GM12878 (cell line): ENCODE results near the gene UGT2A3. TPM values are rescaled to one million over a fixed set of nuclear protein-coding genes. Genes with fewer than 3 reads are reported as not detected.

Source experiments
- ATAC-seq: fragments of 200-7000 bp; cut with Tn5 transposase; 3 replicates; pipeline ENCODE4 v1.9.1; 2020; ENCODE audit warnings: mild to moderate bottlenecking, moderate library complexity
- Bru-seq: library from RNA; stranded (reverse); fragments of 400-500 nt; gene quantifications from one replicate; lab custom pipeline; 2021; lab: Mats Ljungman, UMichigan
- BruChase-seq, 2 experiments: library from RNA; stranded (reverse); fragments of 400-500 nt; gene quantifications; one replicate each; lab custom pipeline; 2021; lab: Mats Ljungman, UMichigan
- BruUV-seq: library from RNA; stranded (reverse); fragments of 400-500 nt; replicated peaks from 2 replicates; lab custom pipeline; 2021; lab: Mats Ljungman, UMichigan
- CTCF ChIA-PET: fragments of 300-600 bp; sonication (Branson Sonifier 250); formaldehyde crosslinking; extraction: SDS; loops from one replicate; lab custom pipeline; 2021; ENCODE audit warnings: inconsistent platforms; lab: Yijun Ruan, JAX
- POLR2A ChIA-PET: fragments of 350-600 bp; formaldehyde crosslinking; extraction: SDS; loops from one replicate; lab custom pipeline; 2021; ENCODE audit warnings: inconsistent platforms; lab: Charles Lee
- RAD21 ChIA-PET: fragments of 300-600 bp; sonication (Branson Sonifier 250); formaldehyde crosslinking; loops from one replicate; lab custom pipeline; 2023; ENCODE audit warnings: antibody characterized with exemption; ENCODE audit not compliant: unreplicated experiment; lab: Charles Lee
- SMC1A ChIA-PET: fragments of 300-600 bp; sonication (Branson Sonifier 250); formaldehyde crosslinking; loops from one replicate; lab custom pipeline; 2023; ENCODE audit not compliant: unreplicated experiment, uncharacterized antibody; lab: Charles Lee
- DNase-seq: peaks from one replicate; pipeline ENCODE4 v3.0.0-alpha.2; 2011; ENCODE audit warnings: low read depth, low spot score
- FAIRE-seq: peaks from 3 replicates; lab custom pipeline; 2011; peaks lifted over from hg19 to GRCh38; lab: Jason Lieb, UNC
- H2AFZ ChIP-seq: 2 replicates; pipeline ENCODE4 v1.6.0; 2011; ENCODE audit warnings: low read depth, low read length, control low read depth; ENCODE audit not compliant: control insufficient read depth
- H3K27ac ChIP-seq: 2 replicates; pipeline ENCODE4 v1.5.1; 2011; ENCODE audit warnings: control low read depth; ENCODE audit not compliant: control insufficient read depth, insufficient read depth
- H3K27me3 ChIP-seq, 2 experiments: replicated peaks in 1 of 2; 2 replicates each; pipeline versions ENCODE4 v1.6.0 to v1.6.1; 2011; ENCODE audit warnings: low read length in 1 of 2; ENCODE audit not compliant: control insufficient read depth in 2 of 2, insufficient read depth in 2 of 2
- H3K36me3 ChIP-seq, 2 experiments: 2 replicates each; pipeline ENCODE4 v1.5.1; 2011; ENCODE audit warnings: low read length in 1 of 2; ENCODE audit not compliant: control insufficient read depth in 2 of 2, insufficient read depth in 2 of 2
- H3K4me1 ChIP-seq: 2 replicates; pipeline ENCODE4 v1.6.1; 2011; ENCODE audit warnings: mild to moderate bottlenecking, low read length, moderate library complexity, mixed read lengths; ENCODE audit not compliant: control insufficient read depth, insufficient read depth
- H3K4me2 ChIP-seq: 2 replicates; pipeline ENCODE4 v1.6.0; 2011; ENCODE audit warnings: control low read depth; ENCODE audit not compliant: control insufficient read depth, insufficient read depth
- H3K4me3 ChIP-seq: fragments of 200-600 bp; sonication (generic); 2 replicates; pipeline ENCODE4 v1.5.1; 2016
- H3K79me2 ChIP-seq: 2 replicates; pipeline ENCODE4 v1.6.0; 2011; ENCODE audit warnings: low read length; ENCODE audit not compliant: control insufficient read depth, insufficient read depth
- H3K9ac ChIP-seq: 2 replicates; pipeline ENCODE4 v1.8.0; 2011; ENCODE audit warnings: low read length, control low read depth, mixed read lengths; ENCODE audit not compliant: control insufficient read depth, insufficient read depth
- H3K9me3 ChIP-seq: replicated peaks from 3 replicates; pipeline ENCODE4 v1.5.1; 2011; ENCODE audit warnings: mild to moderate bottlenecking, low read length; ENCODE audit not compliant: control insufficient read depth, insufficient read depth
- H4K20me1 ChIP-seq: 2 replicates; pipeline ENCODE4 v1.6.0; 2011; ENCODE audit not compliant: control insufficient read depth, insufficient read depth
- ESRRA ChIP-seq: IDR thresholded peaks from 2 replicates; pipeline ENCODE4 v1.6.1; 2012; ENCODE audit warnings: mild to moderate bottlenecking, low read length, improper control_type of control experiment
- MTA2 ChIP-seq: fragments of 450-650 bp; IDR thresholded peaks from 2 replicates; pipeline ENCODE4 v1.6.1; 2016; ENCODE audit warnings: low read depth, mild to moderate bottlenecking, moderate library complexity
- NR2C1 ChIP-seq: fragments of 450-650 bp; IDR thresholded peaks from 2 replicates; pipeline ENCODE4 v1.6.1; 2017; ENCODE audit warnings: antibody characterized with exemption, mild to moderate bottlenecking, moderate library complexity
- NR2F1 ChIP-seq: fragments of 450-650 bp; conservative IDR thresholded peaks from 2 replicates; pipeline ENCODE4 v1.6.1; 2017; ENCODE audit warnings: mild to moderate bottlenecking
- WGBS: methylation state at CpG from one replicate; pipeline ENCODE4 v1.1.6; 2016; ENCODE audit warnings: low lambda C conversion rate; ENCODE audit not compliant: insufficient replicate concordance, insufficient coverage; ENCODE audit errors: missing lambda C conversion rate; 5-methylcytosine and 5-hydroxymethylcytosine counted together
- in situ Hi-C: fragments of 300-500 bp; cut with MboI; formaldehyde crosslinking; loops from 9 replicates; pipeline ENCODE4 v1.14.3; 2018; ENCODE audit warnings: mixed read lengths
- intact Hi-C: fragments of 100-400 bp; cut with micrococcal nuclease; formaldehyde crosslinking; loops from one replicate; pipeline ENCODE4 v1.14.2; 2022; ENCODE audit not compliant: unreplicated experiment
- long read RNA-seq, 2 experiments: library from polyadenylated mRNA; unstranded; transcript quantifications; one replicate each; pipeline ENCODE4 v2.0.0, GENCODE V29; 2019 to 2020
- polyA minus RNA-seq, 3 experiments: library from RNA; depleted of rRNA, polyadenylated mRNA; stranded (reverse); fragments of >200 nt; gene quantifications; 2 replicates each; pipeline ENCODE4 v1.2.3, GENCODE V29; 2011
- polyA plus RNA-seq, 11 experiments: library from polyadenylated mRNA; depleted of rRNA in 4 of 11; unstranded in 6 of 11; stranded (reverse) in 5 of 11; fragments of >200 nt; fragmentation: Nextera tagmentation in 4 of 11; fragmentation: Illumina TruSeq in 1 of 11; extraction: Ambion mirVana in 4 of 11; extraction: Trizol in 1 of 11; gene quantifications; 1 replicate in 1 of 11; 2 replicates in 10 of 11; pipeline versions ENCODE4 v1.2.1 to v1.2.3, GENCODE V29; 2011 to 2016; ENCODE audit warnings: inconsistent platforms in 2 of 11, missing spikeins in 2 of 11, low read depth in 1 of 11
- total RNA-seq, 4 experiments: library from RNA; depleted of rRNA in 3 of 4; stranded (reverse); fragments of >200 nt in 3 of 4; fragmentation: Illumina TruSeq in 1 of 4; extraction: Trizol in 1 of 4; gene quantifications; 2 replicates each; pipeline versions ENCODE4 v1.2.1 to v1.2.3, GENCODE V29; 2013 to 2021
- TF ChIP-seq, protein P1 (sequence below): IDR thresholded peaks from 2 replicates; pipeline ENCODE4 v1.6.1; 2012; ENCODE audit warnings: improper control_type of control experiment, low read depth, low read length; ENCODE audit not compliant: insufficient replicate concordance
- TF ChIP-seq, protein P2 (sequence below): IDR thresholded peaks from 2 replicates; pipeline ENCODE4 v1.6.1; 2011; ENCODE audit warnings: borderline replicate concordance, low read depth, mild to moderate bottlenecking, moderate library complexity, mixed read lengths, low read length; ENCODE audit not compliant: insufficient read depth; ENCODE audit errors: extremely low read length

Gene UGT2A3
- total RNA-seq (2013; cell fraction: nucleolus; rRNA removed) = not detected in 2 replicates
- total RNA-seq (2014; rRNA removed) (0.11 TPM in 2 replicates), total RNA-seq (2014; rRNA removed; fragmentation: Illumina TruSeq; extraction: Trizol) (0.09 TPM in 1 of 2 replicates, not detected in the other), total RNA-seq (2021) (not detected in 2 replicates), polyA plus RNA-seq (2011; rRNA removed) (0.04 and 0.06 TPM in 2 replicates), polyA plus RNA-seq (2014; fragmentation: Illumina TruSeq; extraction: Trizol) (0.12 and 0.13 TPM in 2 replicates), polyA plus RNA-seq (2014; fragmentation: Nextera tagmentation; extraction: Ambion mirVana) (under 1 TPM; 0.05 to 0.18 TPM), polyA plus RNA-seq (2014; rRNA removed) (0.09 TPM in 1 of 2 replicates, not detected in the other), polyA plus RNA-seq (2016; fragmentation: Nextera tagmentation; extraction: Ambion mirVana) (under 1 TPM in 1 of 2 experiments, not detected in 1; 0.08 TPM), polyA minus RNA-seq (2011; rRNA and poly(A)+ RNA removed) (0.10 and 0.22 TPM in 2 replicates), Bru-seq, nascent RNA (percentile 38 among the genes with signal in this experiment), BruChase-seq, experiment 1, labeled RNA remaining after a 6-hour chase (percentile 32 among the genes with signal in this experiment), BruChase-seq, experiment 2, labeled RNA remaining after a 2-hour chase (percentile 31 among the genes with signal in this experiment)
- not detected for polyA plus RNA-seq (2011; ENCODE audit: low read depth)
- polyA plus RNA-seq (2011; cell fraction: cytosol; rRNA removed) = not detected in 2 replicates
- not detected in 2 replicates for polyA plus RNA-seq (2011; cell fraction: nucleus; rRNA removed)
- 0.03 TPM in 1 of 2 replicates, not detected in the other for polyA plus RNA-seq (2012)
- polyA minus RNA-seq (2011; cell fraction: cytosol; rRNA and poly(A)+ RNA removed) = not detected in 2 replicates
- polyA minus RNA-seq (2011; cell fraction: nucleus; rRNA and poly(A)+ RNA removed) = not detected in 2 replicates
- long read RNA-seq, experiment 1, partial matches to known transcripts = 0 of 1 reads
- long read RNA-seq, experiment 1, other reads (novel, unspliced or antisense) = 1 of 1 reads
- long read RNA-seq, experiment 2, partial matches to known transcripts = 1 of 3 reads
- long read RNA-seq, experiment 2, other reads (novel, unspliced or antisense) = 1 of 3 reads

DNA sequence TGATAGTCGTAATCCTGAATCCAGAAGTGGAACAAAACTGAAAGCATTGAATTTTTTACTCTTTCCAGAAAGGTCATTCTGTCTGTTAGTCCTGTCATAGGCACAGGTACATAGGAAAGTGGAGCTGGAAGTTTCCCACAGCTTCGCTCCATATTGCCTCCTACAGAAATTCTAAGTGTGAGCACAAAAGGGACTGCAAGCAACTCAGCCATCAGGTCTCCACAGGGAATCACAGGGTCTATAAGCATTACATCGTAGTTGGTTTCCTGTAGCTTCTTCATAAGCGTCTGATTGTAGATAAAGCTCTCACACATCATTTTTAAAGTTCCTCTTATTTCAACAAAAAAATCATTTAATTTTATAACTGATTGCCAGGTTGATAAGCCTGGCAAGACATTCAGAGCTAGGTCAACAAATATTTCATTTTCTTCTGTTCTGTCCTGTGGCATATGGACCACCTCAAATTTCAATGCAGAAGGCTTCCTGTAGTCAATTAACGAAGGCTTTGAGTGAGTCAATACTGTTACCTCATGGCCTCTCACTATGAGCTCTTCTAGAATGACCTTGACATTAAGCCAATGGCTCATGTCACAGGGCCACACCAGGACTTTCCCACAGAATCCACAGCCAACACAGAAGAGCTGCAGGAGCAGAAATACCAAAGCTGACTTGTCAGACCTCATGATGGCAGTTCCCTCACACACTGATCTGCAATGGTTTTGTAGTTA is at the start of gene UGT2A3:
UGT2A3 (minus strand) TSS at position 727 of the 728 bp plus-strand sequence; CDS start at position 683, 44 bp downstream.
- no peak within 1 kb of the TSS for H2AFZ ChIP-seq
- no peaks in the 10 kb centered on the region for H3K9me3 ChIP-seq
- H3K4me3 ChIP-seq = no peak within 1 kb of the TSS
- CTCF ChIA-PET = interaction anchor here (0.8 to 1.3 kb wide), 3 partner anchors 46 to 219 kb away, joined by 3 to 7 read pairs (median 3); no protein-coding TSS in a partner anchor
- POLR2A ChIA-PET = interaction anchor here (1.1 to 2.1 kb wide), 3 partner anchors 8 to 99 kb away, joined by 3 to 6 read pairs (median 3); no protein-coding TSS in a partner anchor
- H3K27me3 ChIP-seq = no peaks in the 10 kb centered on the region
- RAD21 ChIA-PET = interaction anchor here (0.9 to 3.4 kb wide), 7 partner anchors 10 to 106 kb away, joined by 3 to 10 read pairs (median 6); no protein-coding TSS in a partner anchor
- H3K4me2 ChIP-seq = no peak within 1 kb of the TSS
- in situ Hi-C loops (no loop called here), intact Hi-C loops (no loop called here)
- FAIRE-seq (no peak), ATAC-seq (peak; percentile 79), DNase-seq (peak; percentile 23)
- H3K4me1 ChIP-seq = no peaks in the 10 kb centered on the region
- no peak within 1 kb of the TSS for H3K27ac ChIP-seq
- H3K36me3 ChIP-seq = no peaks in the 10 kb centered on the region
- no peak within 1 kb of the TSS for H3K9ac ChIP-seq
- 18% methylated on average over 5 of the region's 5 CpGs for WGBS
- SMC1A ChIA-PET = interaction anchor here (0.8 to 2.2 kb wide), 10 partner anchors 9 to 103 kb away, joined by 3 to 9 read pairs (median 4); no protein-coding TSS in a partner anchor
- no TSS peak for BruUV-seq
- H4K20me1 ChIP-seq = no peaks in the 10 kb centered on the region
- no peaks in the 10 kb centered on the region for H3K79me2 ChIP-seq
- TF ChIP-seq MTA2 (peak; percentile 51; the same call in 1 of the 2 replicates), NR2F1 (peak; percentile 91), ESRRA (peak; percentile 58; the same call in 1 of the 2 replicates), NR2C1 (no peak)
- TF ChIP-seq, protein P1, sequence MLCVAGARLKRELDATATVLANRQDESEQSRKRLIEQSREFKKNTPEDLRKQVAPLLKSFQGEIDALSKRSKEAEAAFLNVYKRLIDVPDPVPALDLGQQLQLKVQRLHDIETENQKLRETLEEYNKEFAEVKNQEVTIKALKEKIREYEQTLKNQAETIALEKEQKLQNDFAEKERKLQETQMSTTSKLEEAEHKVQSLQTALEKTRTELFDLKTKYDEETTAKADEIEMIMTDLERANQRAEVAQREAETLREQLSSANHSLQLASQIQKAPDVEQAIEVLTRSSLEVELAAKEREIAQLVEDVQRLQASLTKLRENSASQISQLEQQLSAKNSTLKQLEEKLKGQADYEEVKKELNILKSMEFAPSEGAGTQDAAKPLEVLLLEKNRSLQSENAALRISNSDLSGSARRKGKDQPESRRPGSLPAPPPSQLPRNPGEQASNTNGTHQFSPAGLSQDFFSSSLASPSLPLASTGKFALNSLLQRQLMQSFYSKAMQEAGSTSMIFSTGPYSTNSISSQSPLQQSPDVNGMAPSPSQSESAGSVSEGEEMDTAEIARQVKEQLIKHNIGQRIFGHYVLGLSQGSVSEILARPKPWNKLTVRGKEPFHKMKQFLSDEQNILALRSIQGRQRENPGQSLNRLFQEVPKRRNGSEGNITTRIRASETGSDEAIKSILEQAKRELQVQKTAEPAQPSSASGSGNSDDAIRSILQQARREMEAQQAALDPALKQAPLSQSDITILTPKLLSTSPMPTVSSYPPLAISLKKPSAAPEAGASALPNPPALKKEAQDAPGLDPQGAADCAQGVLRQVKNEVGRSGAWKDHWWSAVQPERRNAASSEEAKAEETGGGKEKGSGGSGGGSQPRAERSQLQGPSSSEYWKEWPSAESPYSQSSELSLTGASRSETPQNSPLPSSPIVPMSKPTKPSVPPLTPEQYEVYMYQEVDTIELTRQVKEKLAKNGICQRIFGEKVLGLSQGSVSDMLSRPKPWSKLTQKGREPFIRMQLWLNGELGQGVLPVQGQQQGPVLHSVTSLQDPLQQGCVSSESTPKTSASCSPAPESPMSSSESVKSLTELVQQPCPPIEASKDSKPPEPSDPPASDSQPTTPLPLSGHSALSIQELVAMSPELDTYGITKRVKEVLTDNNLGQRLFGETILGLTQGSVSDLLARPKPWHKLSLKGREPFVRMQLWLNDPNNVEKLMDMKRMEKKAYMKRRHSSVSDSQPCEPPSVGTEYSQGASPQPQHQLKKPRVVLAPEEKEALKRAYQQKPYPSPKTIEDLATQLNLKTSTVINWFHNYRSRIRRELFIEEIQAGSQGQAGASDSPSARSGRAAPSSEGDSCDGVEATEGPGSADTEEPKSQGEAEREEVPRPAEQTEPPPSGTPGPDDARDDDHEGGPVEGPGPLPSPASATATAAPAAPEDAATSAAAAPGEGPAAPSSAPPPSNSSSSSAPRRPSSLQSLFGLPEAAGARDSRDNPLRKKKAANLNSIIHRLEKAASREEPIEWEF = no peak
- TF ChIP-seq, protein P2, sequence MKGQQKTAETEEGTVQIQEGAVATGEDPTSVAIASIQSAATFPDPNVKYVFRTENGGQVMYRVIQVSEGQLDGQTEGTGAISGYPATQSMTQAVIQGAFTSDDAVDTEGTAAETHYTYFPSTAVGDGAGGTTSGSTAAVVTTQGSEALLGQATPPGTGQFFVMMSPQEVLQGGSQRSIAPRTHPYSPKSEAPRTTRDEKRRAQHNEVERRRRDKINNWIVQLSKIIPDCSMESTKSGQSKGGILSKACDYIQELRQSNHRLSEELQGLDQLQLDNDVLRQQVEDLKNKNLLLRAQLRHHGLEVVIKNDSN = no peak
